Fibroblast of the aortic adventitia (primary cell): ENCODE results near the gene PYGL. TPM values are rescaled to one million over a fixed set of nuclear protein-coding genes. Genes with fewer than 3 reads are reported as not detected.

ENCODE experiments used
- DNase-seq: peaks from one replicate; pipeline ENCODE4 v3.0.0-alpha.2; 2010; ENCODE audit warnings: low read depth
- H3K4me3 ChIP-seq: 2 replicates; pipeline ENCODE4 v1.5.1; 2011; ENCODE audit warnings: low read depth, mild to moderate bottlenecking, control low read depth, low read length, moderate library complexity
- total RNA-seq: library from RNA; depleted of rRNA; stranded (reverse); fragments of >200 nt; gene quantifications from 2 replicates; pipeline ENCODE4 v1.2.3, GENCODE V29; 2012; ENCODE audit warnings: low replicate concordance
- TF ChIP-seq, protein P1 (sequence below): IDR thresholded peaks from 2 replicates; pipeline ENCODE4 v1.5.1; 2011; ENCODE audit warnings: mild to moderate bottlenecking, low read length, control low read depth, inconsistent platforms; ENCODE audit not compliant: insufficient read depth

Gene PYGL
- total RNA-seq, 1 donor: 39.3 TPM

DNA sequence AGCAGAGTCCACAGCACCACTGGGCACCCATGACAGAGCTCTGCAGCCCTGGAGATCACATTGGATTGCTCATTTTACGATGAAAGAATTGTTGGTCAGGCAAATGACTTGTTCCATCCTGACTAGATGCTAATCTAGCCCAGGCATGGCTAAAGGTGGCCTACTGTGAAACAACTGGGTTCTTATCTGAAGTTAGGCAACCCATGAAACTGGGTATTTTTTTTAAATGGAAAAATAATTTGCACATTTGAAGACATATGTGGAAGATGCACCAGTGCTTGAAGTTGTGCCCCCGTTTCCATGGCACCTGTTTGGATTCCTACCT, 8.3 kb downstream of the PYGL start:
- TF ChIP-seq, protein P1, sequence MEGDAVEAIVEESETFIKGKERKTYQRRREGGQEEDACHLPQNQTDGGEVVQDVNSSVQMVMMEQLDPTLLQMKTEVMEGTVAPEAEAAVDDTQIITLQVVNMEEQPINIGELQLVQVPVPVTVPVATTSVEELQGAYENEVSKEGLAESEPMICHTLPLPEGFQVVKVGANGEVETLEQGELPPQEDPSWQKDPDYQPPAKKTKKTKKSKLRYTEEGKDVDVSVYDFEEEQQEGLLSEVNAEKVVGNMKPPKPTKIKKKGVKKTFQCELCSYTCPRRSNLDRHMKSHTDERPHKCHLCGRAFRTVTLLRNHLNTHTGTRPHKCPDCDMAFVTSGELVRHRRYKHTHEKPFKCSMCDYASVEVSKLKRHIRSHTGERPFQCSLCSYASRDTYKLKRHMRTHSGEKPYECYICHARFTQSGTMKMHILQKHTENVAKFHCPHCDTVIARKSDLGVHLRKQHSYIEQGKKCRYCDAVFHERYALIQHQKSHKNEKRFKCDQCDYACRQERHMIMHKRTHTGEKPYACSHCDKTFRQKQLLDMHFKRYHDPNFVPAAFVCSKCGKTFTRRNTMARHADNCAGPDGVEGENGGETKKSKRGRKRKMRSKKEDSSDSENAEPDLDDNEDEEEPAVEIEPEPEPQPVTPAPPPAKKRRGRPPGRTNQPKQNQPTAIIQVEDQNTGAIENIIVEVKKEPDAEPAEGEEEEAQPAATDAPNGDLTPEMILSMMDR: no peak
- DNase-seq: no peak
- no peak overlapping the region for H3K4me3 ChIP-seq

DNA sequence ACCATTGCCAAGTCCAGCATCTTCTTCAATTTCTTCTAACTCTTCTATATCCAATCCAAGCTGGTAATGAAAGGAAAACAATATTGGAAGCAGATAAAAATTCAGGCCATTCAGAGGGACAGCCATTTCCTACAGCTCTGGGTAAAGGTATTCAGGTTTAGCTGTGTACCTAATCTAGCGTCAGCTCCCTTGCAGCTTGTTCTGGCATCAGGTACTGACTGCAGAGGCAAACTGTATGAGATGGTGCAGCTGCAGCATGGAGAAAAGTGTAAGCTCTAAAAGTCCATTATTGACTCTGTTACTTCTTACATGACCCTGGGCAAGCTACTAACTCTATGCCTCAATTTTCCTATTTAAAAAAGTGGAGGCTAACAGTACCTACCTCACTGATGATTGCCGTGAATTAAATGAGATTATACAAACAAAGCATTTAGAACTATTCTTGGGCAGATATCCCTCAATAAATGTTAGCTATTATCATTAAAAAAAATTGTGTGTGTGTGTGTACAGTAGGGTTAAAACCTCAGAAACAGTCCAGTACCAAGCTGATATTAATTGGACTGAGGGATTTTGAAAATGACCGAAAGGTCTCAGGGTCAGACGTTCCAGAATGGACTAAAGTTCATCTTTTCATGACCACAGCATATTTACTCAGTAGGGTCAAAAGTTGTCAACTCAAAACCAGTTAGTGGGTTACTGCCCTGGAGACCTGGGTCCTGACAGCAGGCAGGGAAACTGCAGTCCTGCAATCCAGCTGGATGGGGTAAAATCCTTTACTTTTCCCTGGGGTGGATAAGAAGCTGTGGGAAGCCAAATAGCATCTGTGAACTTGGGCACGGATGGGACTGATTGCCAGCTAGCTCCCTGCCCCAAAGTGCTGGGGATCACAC, 8.9 kb downstream of the PYGL start:
- no peak for DNase-seq
- no peak overlapping the region for H3K4me3 ChIP-seq
- TF ChIP-seq, protein P1: no peak

DNA sequence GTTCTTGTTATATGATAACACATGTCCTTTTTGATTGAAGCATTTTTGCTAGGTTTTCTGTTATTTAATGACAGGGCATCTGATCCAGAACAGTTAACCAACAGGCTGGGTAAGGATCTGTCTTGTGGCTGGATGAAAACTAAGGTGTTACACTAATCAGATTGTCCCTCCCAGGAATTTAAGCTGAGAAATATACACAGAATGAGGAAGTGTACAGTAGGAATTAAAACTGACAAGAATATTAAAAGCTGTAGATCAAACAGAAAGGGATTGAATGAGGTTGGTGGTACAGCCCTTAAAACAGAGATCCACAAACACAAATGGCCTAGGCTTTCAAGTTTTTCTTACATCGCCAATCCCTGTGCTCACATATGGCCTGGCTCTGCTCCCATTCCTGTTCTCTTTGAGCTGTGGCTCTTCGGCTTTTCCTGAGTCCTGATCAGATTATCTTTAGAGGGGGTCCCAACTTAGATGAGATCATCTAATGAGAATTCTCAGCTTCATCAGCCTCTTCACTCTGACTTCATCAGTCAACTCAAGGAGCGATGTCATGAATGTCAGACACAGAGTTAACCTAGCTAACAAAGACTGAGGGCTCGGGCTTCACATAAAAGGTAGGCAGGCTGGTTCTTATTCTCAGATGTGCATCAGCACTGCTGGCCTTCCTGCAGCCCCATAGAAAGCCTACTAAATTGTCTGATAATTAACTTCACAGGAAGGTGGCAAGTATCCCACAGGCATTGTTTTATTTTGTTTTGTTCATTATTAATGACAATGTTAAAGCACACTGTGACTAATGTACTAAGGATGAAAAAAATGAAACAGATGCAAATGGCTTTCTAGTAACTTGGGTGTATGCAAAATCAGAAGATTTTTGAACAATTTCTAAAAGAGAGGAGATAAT, 11.4 kb downstream of the PYGL start:
- no peak for DNase-seq
- TF ChIP-seq, protein P1: no peak
- H3K4me3 ChIP-seq: no peak overlapping the region

DNA sequence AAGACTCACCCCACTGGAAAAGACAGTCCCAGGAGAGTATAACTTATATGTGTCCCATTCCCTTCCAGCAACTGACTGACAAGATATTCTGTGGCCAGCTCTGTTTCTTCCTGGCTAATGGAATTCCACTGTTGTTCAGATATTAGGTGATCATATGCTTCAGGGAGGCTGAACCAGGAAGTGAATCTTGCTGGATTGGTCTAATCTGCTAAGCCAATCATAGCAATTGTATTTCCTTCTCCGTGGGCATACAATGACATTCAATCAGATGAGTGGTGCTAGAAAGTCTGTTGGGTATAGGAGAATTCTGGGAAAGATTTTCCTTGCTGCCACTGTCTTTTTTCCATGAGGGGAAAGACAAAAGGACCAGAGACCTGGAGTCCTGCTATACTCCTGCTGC, 12.1 kb downstream of the PYGL start:
- no peak overlapping the region for H3K4me3 ChIP-seq

DNA sequence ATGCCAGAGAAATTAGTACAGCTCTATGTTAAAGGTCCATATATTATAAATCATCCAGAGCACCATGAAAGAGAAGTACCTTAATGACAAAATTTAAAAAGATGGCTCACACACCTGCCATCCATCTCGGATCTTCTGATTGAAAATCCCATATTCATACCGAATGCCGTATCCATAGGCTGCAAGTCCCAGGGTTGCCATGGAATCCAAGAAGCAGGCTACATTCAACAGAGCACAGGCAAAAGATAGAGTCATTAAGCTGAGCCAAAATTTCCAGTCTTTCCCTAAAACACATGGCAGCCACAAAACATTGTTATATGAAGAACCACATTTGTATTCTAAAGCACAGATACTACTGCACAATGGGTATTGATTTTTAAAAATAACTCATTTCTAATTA, 12.7 kb downstream of the PYGL start:
- H3K4me3 ChIP-seq: no peak overlapping the region
- no peak for DNase-seq
- TF ChIP-seq, protein P1: no peak

More for the DNA sequence above, 12.1 kb downstream of the PYGL start:
- no peak for DNase-seq
- TF ChIP-seq, protein P1: no peak

DNA sequence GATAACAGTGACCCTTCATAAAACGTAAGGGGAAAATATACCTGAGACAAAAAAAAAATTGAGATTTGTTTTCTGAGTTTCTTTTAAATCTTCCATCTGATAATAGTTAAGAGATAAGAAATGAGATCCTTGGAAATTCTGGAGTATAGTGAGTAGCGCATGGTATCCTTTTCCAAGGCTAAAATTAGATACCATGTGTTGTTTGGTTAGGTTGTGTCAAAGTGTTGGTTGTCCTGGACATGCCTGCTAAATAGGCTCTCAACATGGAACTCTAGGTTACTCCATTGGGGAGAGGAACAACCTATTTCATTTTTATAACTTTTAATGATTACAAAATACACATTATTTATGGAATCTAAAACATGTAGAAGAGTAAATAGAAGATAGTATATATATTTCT, 14.8 kb downstream of the PYGL start:
- no peak overlapping the region for H3K4me3 ChIP-seq
- TF ChIP-seq, protein P1: no peak
- DNase-seq: no peak
